Lower lobe of right lung (tissue), 2 donors: ENCODE results near the gene ASAP3. TPM values are rescaled to one million over a fixed set of nuclear protein-coding genes. Genes with fewer than 3 reads are reported as not detected.

Experiments used
- ATAC-seq, 2 donors: fragments of 200-7000 bp; cut with Tn5 transposase; one replicate each; pipeline ENCODE4 v1.9.1; 2020 to 2022; ENCODE audit warnings: mild to moderate bottlenecking in 2 of 2, moderate library complexity in 2 of 2
- DNase-seq: peaks from one replicate; pipeline ENCODE4 v3.0.0-alpha.2; 2020
- H3K27ac ChIP-seq: fragments of 200-600 bp; one replicate; pipeline ENCODE4 v1.8.0; 2022
- H3K27me3 ChIP-seq: fragments of 200-600 bp; one replicate; pipeline ENCODE4 v1.8.0; 2022; ENCODE audit warnings: low read depth
- H3K36me3 ChIP-seq: fragments of 200-600 bp; one replicate; pipeline ENCODE4 v1.8.0; 2022; ENCODE audit warnings: mild to moderate bottlenecking
- H3K4me1 ChIP-seq: fragments of 200-600 bp; one replicate; pipeline ENCODE4 v1.8.0; 2022
- H3K4me3 ChIP-seq: fragments of 200-600 bp; one replicate; pipeline ENCODE4 v1.8.0; 2022; ENCODE audit warnings: mild to moderate bottlenecking
- H3K9me3 ChIP-seq: fragments of 200-600 bp; one replicate; pipeline ENCODE4 v1.8.0; 2022
- CTCF ChIP-seq: fragments of 200-600 bp; IDR thresholded peaks from one replicate; pipeline ENCODE4 v1.8.0; 2022; ENCODE audit warnings: antibody characterized with exemption, mild to moderate bottlenecking
- intact Hi-C: fragments of 100-400 bp; cut with DNase I; formaldehyde crosslinking; loops from one replicate; pipeline ENCODE4 v1.11.0; 2022
- total RNA-seq: library from RNA; stranded (reverse); fragmentation: NEBNext Ultra II Directional; extraction: Animal tissue kit (Norgen Biotek cat#: 25700); gene quantifications from one replicate; pipeline ENCODE4 v1.2.1, GENCODE V29; 2021
- donor health status: DM: no; HTN: yes; CAD: no; lungs with severe emphysema.

ASAP3 gene
- total RNA-seq, 1 donor from 2014 or later, result 34.5 TPM

GRCh38 chr1:23434260-23434775 is 49.7 kb downstream of the ASAP3 start:
- no peak for ATAC-seq
- intact Hi-C loops, result no loop called here
- peaks cover 67% of the 10 kb centered on the region for H3K36me3 ChIP-seq
- no peak overlapping the region for H3K4me3 ChIP-seq
- DNase-seq, result no peak
- H3K4me1 ChIP-seq, result no peaks in the 10 kb centered on the region
- no peak for TF ChIP-seq CTCF
- H3K27ac ChIP-seq, result no peak overlapping the region
- H3K27me3 ChIP-seq, result no peaks in the 10 kb centered on the region
- H3K9me3 ChIP-seq, result no peaks in the 10 kb centered on the region

DNA sequence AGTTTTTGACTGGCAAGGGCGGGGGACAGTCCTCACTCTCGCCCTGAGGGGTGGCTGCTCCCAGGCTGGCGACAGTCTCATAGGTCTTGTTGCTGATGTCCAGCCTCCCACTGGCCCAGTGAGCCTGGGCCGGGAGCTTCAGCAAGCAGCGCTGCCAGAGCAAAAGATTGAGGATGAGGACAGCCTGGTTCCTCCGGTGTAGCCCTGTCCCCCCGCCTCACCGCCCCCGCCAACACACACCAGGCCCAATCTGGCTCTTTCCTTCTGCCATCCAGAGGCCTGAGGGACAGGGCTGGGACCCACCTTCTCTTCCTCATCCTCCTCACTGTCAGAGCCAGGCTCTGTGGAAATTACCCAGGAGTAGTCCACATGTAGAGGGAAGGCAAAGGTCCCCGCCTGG is 50.9 kb downstream of the ASAP3 start:
- Histone ChIP-seq H3K27ac (no peak overlapping the region), H3K27me3 (no peaks in the 10 kb centered on the region), H3K36me3 (peaks cover 60% of the 10 kb centered on the region), H3K4me3 (no peak overlapping the region), H3K9me3 (no peaks in the 10 kb centered on the region), H3K4me1 (no peaks in the 10 kb centered on the region)
- intact Hi-C loops, result no loop called here
- no peak for TF ChIP-seq CTCF
- no peak for DNase-seq
- no peak for ATAC-seq

DNA sequence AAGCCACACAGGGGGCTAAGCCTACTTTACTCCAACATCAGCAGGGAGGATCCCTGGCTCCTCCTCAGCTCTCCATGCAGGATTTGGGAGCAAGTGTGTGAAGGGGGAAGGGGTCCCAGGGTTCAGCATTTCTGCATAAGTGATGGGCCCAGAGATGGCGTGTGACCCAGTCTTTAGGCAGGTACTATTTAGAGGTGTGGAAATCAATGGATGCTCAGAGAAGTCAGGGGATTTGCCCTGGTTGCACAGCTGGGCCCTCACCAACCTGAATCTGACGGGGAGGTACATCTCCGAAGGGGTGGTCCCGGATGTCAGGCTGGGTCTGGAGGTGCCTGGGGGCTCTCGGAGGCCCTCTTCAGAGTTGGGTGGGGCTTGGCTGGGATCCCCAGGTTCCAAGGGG is 52.5 kb downstream of the ASAP3 start:
- intact Hi-C loops, result no loop called here
- H3K4me1 ChIP-seq, result no peaks in the 10 kb centered on the region
- H3K27ac ChIP-seq, result no peak overlapping the region
- no peak for TF ChIP-seq CTCF
- no peak for DNase-seq
- no peak overlapping the region for H3K4me3 ChIP-seq
- no peaks in the 10 kb centered on the region for H3K9me3 ChIP-seq
- H3K27me3 ChIP-seq, result no peaks in the 10 kb centered on the region
- H3K36me3 ChIP-seq, result peaks cover 56% of the 10 kb centered on the region
- no peak for ATAC-seq

- H3K9me3 ChIP-seq, result no peaks in the 10 kb centered on the region
- no peaks in the 10 kb centered on the region for H3K4me1 ChIP-seq
- no peaks in the 10 kb centered on the region for H3K27me3 ChIP-seq
- no peak for TF ChIP-seq CTCF
- H3K4me3 ChIP-seq, result no peak overlapping the region
- no peak overlapping the region for H3K27ac ChIP-seq
- no peak for DNase-seq
- intact Hi-C loops, result no loop called here
- H3K36me3 ChIP-seq, result peaks cover 51% of the 10 kb centered on the region
- no peak for ATAC-seq
These were observed 53.2 kb downstream of the ASAP3 start for GRCh38 chr1:23430803-23431202.

DNA sequence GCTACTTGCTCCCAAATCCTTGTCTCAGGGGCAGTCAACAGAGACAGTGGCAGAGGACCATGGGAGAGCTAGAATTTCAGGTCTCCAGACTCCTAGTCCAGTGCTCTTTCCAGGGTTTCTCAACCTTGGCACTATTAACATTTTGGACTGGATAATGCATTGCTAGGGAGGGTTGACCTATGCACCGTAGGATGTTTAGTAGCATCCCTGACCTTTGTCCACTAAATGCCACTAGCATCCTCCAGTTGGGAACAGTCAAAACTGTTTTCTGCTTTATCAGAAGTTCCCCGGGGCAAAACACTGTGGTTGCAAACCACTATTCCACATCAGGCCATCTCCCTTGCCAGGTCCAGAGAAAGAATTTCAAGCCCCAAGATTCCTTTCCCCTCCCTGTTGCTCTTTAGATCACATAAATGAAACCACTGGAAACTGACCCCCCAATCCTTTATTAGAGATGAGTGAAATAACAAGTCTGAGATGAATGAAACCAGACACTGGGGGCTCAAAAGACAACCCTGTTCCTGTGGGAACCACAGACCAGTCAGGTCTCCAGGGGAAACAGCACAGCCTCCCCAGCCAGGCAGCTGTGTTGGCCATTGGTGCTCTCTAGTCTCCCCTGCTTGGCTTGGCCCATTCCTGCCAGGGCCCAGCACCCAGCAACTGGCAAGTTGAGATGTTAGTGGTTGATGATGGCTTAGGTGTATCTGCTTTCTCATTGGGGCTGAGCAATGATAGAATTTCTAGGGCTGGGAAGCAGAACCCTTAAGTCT is 55.7 kb downstream of the ASAP3 start:
- H3K27ac ChIP-seq, result no peak overlapping the region
- peaks cover 37% of the 10 kb centered on the region for H3K36me3 ChIP-seq
- H3K4me1 ChIP-seq, result peaks cover 10% of the 10 kb centered on the region
- DNase-seq (no peak), ATAC-seq (no peak)
- intact Hi-C loops, result no loop called here
- H3K27me3 ChIP-seq, result no peaks in the 10 kb centered on the region
- H3K9me3 ChIP-seq, result no peaks in the 10 kb centered on the region
- no peak for TF ChIP-seq CTCF
- no peak overlapping the region for H3K4me3 ChIP-seq
